IMR-90 (cell line): ENCODE data around the gene TTL. TPM values are rescaled to one million over a fixed set of nuclear protein-coding genes. Genes with fewer than 3 reads are reported as not detected.

Experiments
- ATAC-seq: fragments of 200-7000 bp; cut with Tn5 transposase; 2 replicates; pipeline ENCODE4 v1.9.1; 2020; ENCODE audit warnings: low read depth, mild to moderate bottlenecking, moderate library complexity
- BruUV-seq: library from RNA; stranded (reverse); fragments of 400-500 nt; replicated peaks from 2 replicates; lab custom pipeline; 2021; lab: Mats Ljungman, UMichigan
- CTCF ChIA-PET: fragments of 300-600 bp; formaldehyde crosslinking; extraction: SDS; loops from one replicate; lab custom pipeline; 2021; ENCODE audit warnings: antibody characterized with exemption; lab: Yijun Ruan, JAX
- POLR2A ChIA-PET: fragments of 300-600 bp; sonication (Branson Sonifier 250); formaldehyde crosslinking; loops from one replicate; lab custom pipeline; 2022; ENCODE audit warnings: antibody characterized with exemption; ENCODE audit not compliant: unreplicated experiment; lab: Charles Lee
- DNase-seq: peaks from one replicate; pipeline ENCODE4 v3.0.0; 2013
- H2AFZ ChIP-seq: replicated peaks from 2 replicates; pipeline ENCODE3; 2013; ENCODE audit warnings: low read length, mild to moderate bottlenecking; ENCODE audit not compliant: poor library complexity
- H2AK5ac ChIP-seq: 2 replicates; pipeline ENCODE4 v1.6.1; 2013; ENCODE audit warnings: low read depth, low read length, inconsistent platforms
- H2AK9ac ChIP-seq: replicated peaks from 2 replicates; pipeline ENCODE3; 2013; ENCODE audit warnings: mild to moderate bottlenecking, low read depth, low read length, moderate library complexity; ENCODE audit not compliant: poor library complexity
- H2BK120ac ChIP-seq: 2 replicates; pipeline ENCODE4 v1.6.1; 2013; ENCODE audit warnings: low read depth, low read length, inconsistent platforms
- H2BK15ac ChIP-seq: 3 replicates; pipeline ENCODE4 v1.6.1; 2013; ENCODE audit warnings: low read depth, low read length, inconsistent platforms
- H2BK20ac ChIP-seq: 2 replicates; pipeline ENCODE4 v1.6.1; 2013; ENCODE audit warnings: low read depth, mild to moderate bottlenecking, inconsistent platforms, low read length, moderate library complexity
- H2BK5ac ChIP-seq: 2 replicates; pipeline ENCODE4 v1.6.1; 2013; ENCODE audit warnings: mild to moderate bottlenecking, low read depth, low read length, inconsistent platforms; ENCODE audit not compliant: poor library complexity, severe bottlenecking
- H3K14ac ChIP-seq: replicated peaks from 2 replicates; pipeline ENCODE4 v1.6.1; 2013; ENCODE audit warnings: low read depth, low read length, inconsistent platforms
- H3K18ac ChIP-seq: 2 replicates; pipeline ENCODE4 v1.6.1; 2013; ENCODE audit warnings: low read depth, low read length, control low read depth
- H3K23ac ChIP-seq: 2 replicates; pipeline ENCODE4 v1.6.1; 2013; ENCODE audit warnings: low read depth, low read length, inconsistent platforms
- H3K27ac ChIP-seq: 2 replicates; pipeline ENCODE4 v1.5.1; 2013; ENCODE audit warnings: mild to moderate bottlenecking, control low read depth, low read length; ENCODE audit not compliant: insufficient read depth
- H3K27me3 ChIP-seq: 2 replicates; pipeline ENCODE4 v1.6.1; 2013; ENCODE audit warnings: low read length; ENCODE audit not compliant: control insufficient read depth, insufficient read depth
- H3K36me3 ChIP-seq: 2 replicates; pipeline ENCODE4 v1.6.1; 2013; ENCODE audit warnings: low read length, mixed read lengths; ENCODE audit not compliant: control insufficient read depth, insufficient read depth
- H3K4ac ChIP-seq: 2 replicates; pipeline ENCODE4 v1.6.1; 2013; ENCODE audit warnings: low read depth, low read length, inconsistent platforms
- H3K4me1 ChIP-seq: 2 replicates; pipeline ENCODE4 v1.6.1; 2013; ENCODE audit warnings: low read length, mixed read lengths; ENCODE audit not compliant: control insufficient read depth, insufficient read depth
- H3K4me2 ChIP-seq: 2 replicates; pipeline ENCODE4 v1.6.1; 2013; ENCODE audit warnings: low read depth, mild to moderate bottlenecking, control low read depth, low read length, moderate library complexity
- H3K4me3 ChIP-seq: 2 replicates; pipeline ENCODE4 v1.5.1; 2013; ENCODE audit warnings: low read depth, mild to moderate bottlenecking, control low read depth, low read length, moderate library complexity; ENCODE audit not compliant: insufficient read depth
- H3K56ac ChIP-seq: 2 replicates; pipeline ENCODE4 v1.6.1; 2013; ENCODE audit warnings: low read length, inconsistent platforms; ENCODE audit not compliant: insufficient read depth; ENCODE audit errors: extremely low read depth
- H3K79me1 ChIP-seq, 2 experiments: 2 replicates each; pipeline ENCODE4 v1.6.1; 2013; ENCODE audit warnings: low read length in 2 of 2, inconsistent platforms in 1 of 2, low read depth in 1 of 2
- H3K9ac ChIP-seq: 2 replicates; pipeline ENCODE4 v1.6.1; 2013; ENCODE audit warnings: low read depth, low read length, control low read depth
- H3K9me1 ChIP-seq: 2 replicates; pipeline ENCODE4 v1.6.1; 2013; ENCODE audit warnings: low read length, inconsistent platforms; ENCODE audit not compliant: insufficient read depth
- H3K9me3 ChIP-seq: 2 replicates; pipeline ENCODE4 v1.6.1; 2013; ENCODE audit warnings: low read length; ENCODE audit not compliant: control insufficient read depth, insufficient read depth
- H4K20me1 ChIP-seq: 2 replicates; pipeline ENCODE4 v1.6.1; 2013; ENCODE audit warnings: low read length, inconsistent platforms; ENCODE audit not compliant: insufficient read depth
- H4K5ac ChIP-seq: 2 replicates; pipeline ENCODE4 v1.6.1; 2013; ENCODE audit warnings: mild to moderate bottlenecking, low read depth, low read length, control low read depth
- H4K8ac ChIP-seq, 2 experiments: 2 replicates each; pipeline ENCODE4 v1.6.1; 2013; ENCODE audit warnings: low read depth in 2 of 2, low read length in 2 of 2, control low read depth in 1 of 2, inconsistent platforms in 1 of 2
- H4K91ac ChIP-seq: 2 replicates; pipeline ENCODE4 v1.6.1; 2013; ENCODE audit warnings: low read depth, low read length, inconsistent platforms; ENCODE audit not compliant: insufficient read depth
- CTCF ChIP-seq: conservative IDR thresholded peaks from 2 replicates; pipeline ENCODE4 v1.5.1; 2012; ENCODE audit warnings: mild to moderate bottlenecking, low read depth, low read length, improper control_type of control experiment
- NFE2L2 ChIP-seq: fragments of 150-350 bp; IDR thresholded peaks from 2 replicates; pipeline ENCODE4 v1.6.1; 2016; ENCODE audit warnings: low read depth, mild to moderate bottlenecking, low read length
- WGBS, 2 experiments: methylation state at CpG; one replicate each; pipeline versions ENCODE4 v1.1.5 to v1.1.7; 2013; ENCODE audit warnings: missing lambda C conversion rate in 2 of 2; ENCODE audit not compliant: insufficient read length in 1 of 2; ENCODE audit errors: extremely low coverage in 2 of 2; 5-methylcytosine and 5-hydroxymethylcytosine counted together
- dilution Hi-C: fragments of 300-500 bp; cut with HindIII; formaldehyde crosslinking; loops from one replicate; pipeline ENCODE4 v1.14.3; 2018; ENCODE audit warnings: low sequenced_read_pairs; ENCODE audit not compliant: unreplicated experiment
- in situ Hi-C: fragments of 300-500 bp; cut with MboI; formaldehyde crosslinking; loops from 3 replicates; pipeline ENCODE4 v1.14.3; 2019; ENCODE audit warnings: low sequenced_read_pairs, inconsistent platforms, mixed read lengths
- intact Hi-C: fragments of 100-400 bp; cut with micrococcal nuclease; formaldehyde crosslinking; loops from 2 replicates; pipeline ENCODE4 v1.10.0; 2022
- polyA plus RNA-seq, 3 experiments: library from polyadenylated mRNA; depleted of rRNA; stranded (reverse); fragments of >200 nt; gene quantifications; 2 replicates each; pipeline ENCODE4 v1.2.3, GENCODE V29; 2012; ENCODE audit warnings: low replicate concordance in 1 of 3
- total RNA-seq: library from RNA; depleted of rRNA; stranded (reverse); fragments of >200 nt; gene quantifications from 2 replicates; pipeline ENCODE4 v1.2.3, GENCODE V29; 2012

The TTL gene
- total and polyA plus RNA-seq, 2 of the 4 experiments (the other 2 are of a cell fraction) = 18.2 to 36.2 TPM

GRCh38 chr2:112465382-112465781 is 16.6 kb upstream of the TTL start:
- Histone ChIP-seq H3K9ac (no peak overlapping the region), H4K8ac (no peak overlapping the region), H3K14ac (no peak overlapping the region), H3K9me3 (no peaks in the 10 kb centered on the region), H4K91ac (no peak overlapping the region), H3K36me3 (no peaks in the 10 kb centered on the region), H2BK120ac (no peak overlapping the region), H3K4ac (no peak overlapping the region), H3K79me1 (no peaks in the 10 kb centered on the region), H2AK5ac (no peak overlapping the region), H3K9me1 (no peaks in the 10 kb centered on the region), H2BK5ac (no peak overlapping the region), H4K5ac (no peak overlapping the region), H3K56ac (no peak overlapping the region), H3K27me3 (no peaks in the 10 kb centered on the region; the same call in none of the 2 replicates), H4K20me1 (no peaks in the 10 kb centered on the region), H3K4me1 (no peaks in the 10 kb centered on the region), H3K4me3 (no peak overlapping the region), H3K23ac (no peak overlapping the region), H2AK9ac (no peak overlapping the region), H3K27ac (no peak overlapping the region), H2AFZ (no peak overlapping the region), H3K4me2 (no peak overlapping the region), H2BK15ac (no peak overlapping the region), H2BK20ac (no peak overlapping the region), H3K18ac (no peak overlapping the region)
- peak; percentile 35 for TF ChIP-seq CTCF
- no peak for TF ChIP-seq NFE2L2
- no TSS peak for BruUV-seq
- ChIA-PET POLR2A (no interaction called here), CTCF (interaction anchor here (0.6 kb wide), 1 partner anchor 11 kb away, joined by 3 read pairs; no protein-coding TSS in a partner anchor)
- in situ Hi-C loops = no loop called here
- intact Hi-C loops = no loop called here
- dilution Hi-C loops = no loop called here
- ATAC-seq = no peak; the same call in 1 of the 2 replicates
- WGBS, 2 experiments = no CpG with 5 or more reads among the region's 3 CpGs
- peak; percentile 17 for DNase-seq
